CD8-positive, alpha-beta memory T cell (primary cell): ENCODE results near the gene MACROD1. TPM values are rescaled to one million over a fixed set of nuclear protein-coding genes. Genes with fewer than 3 reads are reported as not detected.
"Not testable (repeated sequence)": the region's sequence is repeated elsewhere in the genome, so short reads cannot be mapped to it uniquely, and the experiment has no call there.

Experiments
- CTCF ChIA-PET: fragments of 350-600 bp; sonication (Branson Sonifier 250); formaldehyde crosslinking; loops from one replicate; lab custom pipeline; 2021; ENCODE audit warnings: antibody characterized with exemption; lab: Charles Lee
- POLR2A ChIA-PET: fragments of 350-600 bp; sonication (Branson Sonifier 250); formaldehyde crosslinking; loops from one replicate; lab custom pipeline; 2021; ENCODE audit warnings: antibody characterized with exemption; lab: Charles Lee
- DNase-seq, 5 donors: peaks; one replicate each; pipeline versions ENCODE4 v3.0.0 to v3.0.0-alpha.2; 2020 to 2022; ENCODE audit warnings: mixed read lengths in 1 of 5
- H3K27ac ChIP-seq: one replicate; pipeline ENCODE4 v1.7.0; 2013; ENCODE audit warnings: low read depth, mild to moderate bottlenecking, low read length, moderate library complexity
- H3K27me3 ChIP-seq: 2 replicates; pipeline ENCODE4 v1.7.0; 2013; ENCODE audit warnings: low read length, mild to moderate bottlenecking; ENCODE audit not compliant: insufficient read depth, poor library complexity, severe bottlenecking
- H3K36me3 ChIP-seq: 2 replicates; pipeline ENCODE4 v1.7.0; 2013; ENCODE audit warnings: mild to moderate bottlenecking, low read length, moderate library complexity; ENCODE audit not compliant: insufficient read depth
- H3K4me1 ChIP-seq: 2 replicates; pipeline ENCODE4 v1.7.0; 2013; ENCODE audit warnings: mild to moderate bottlenecking, low read length, moderate library complexity; ENCODE audit not compliant: insufficient read depth
- H3K4me3 ChIP-seq: 2 replicates; pipeline ENCODE4 v1.7.0; 2013; ENCODE audit warnings: mild to moderate bottlenecking, low read length
- H3K9me3 ChIP-seq: 2 replicates; pipeline ENCODE4 v1.7.0; 2013; ENCODE audit warnings: mild to moderate bottlenecking, low read length
- H3K27ac Mint-ChIP-seq, 8 donors: one replicate each; pipeline ENCODE4 v1.8.0; 2020 to 2021; ENCODE audit warnings: mixed read lengths in 8 of 8, mild to moderate bottlenecking in 6 of 8, inconsistent platforms in 3 of 8, moderate library complexity in 3 of 8
- H3K27me3 Mint-ChIP-seq, 2 donors: one replicate each; pipeline ENCODE4 v1.8.0; 2020 to 2021; ENCODE audit warnings: mixed read lengths in 2 of 2, mild to moderate bottlenecking in 1 of 2, moderate library complexity in 1 of 2
- H3K36me3 Mint-ChIP-seq, 3 donors: one replicate each; pipeline ENCODE4 v1.8.0; 2020 to 2021; ENCODE audit warnings: mixed read lengths in 3 of 3, inconsistent platforms in 1 of 3, mild to moderate bottlenecking in 1 of 3
- H3K4me1 Mint-ChIP-seq, 3 donors: one replicate each; pipeline ENCODE4 v1.8.0; 2020 to 2021; ENCODE audit warnings: mixed read lengths in 3 of 3, inconsistent platforms in 1 of 3, mild to moderate bottlenecking in 1 of 3
- H3K4me3 Mint-ChIP-seq, 7 donors: one replicate each; pipeline ENCODE4 v1.8.0; 2020 to 2021; ENCODE audit warnings: mixed read lengths in 7 of 7, mild to moderate bottlenecking in 6 of 7, moderate library complexity in 4 of 7, inconsistent platforms in 2 of 7
- H3K9me3 Mint-ChIP-seq, 5 donors: one replicate each; pipeline ENCODE4 v1.8.0; 2020 to 2022; ENCODE audit warnings: mixed read lengths in 5 of 5, mild to moderate bottlenecking in 3 of 5, moderate library complexity in 2 of 5, inconsistent platforms in 1 of 5
- polyA plus RNA-seq: library from polyadenylated mRNA; unstranded; fragments of 300-500 nt; fragmentation: Illumina TruSeq; gene quantifications from one replicate; pipeline ENCODE4 v1.2.3, GENCODE V29; 2021
- total RNA-seq, 2 experiments: library from RNA; stranded (reverse); gene quantifications; one replicate each; pipeline ENCODE4 v1.2.3, GENCODE V29; 2021

MACROD1 gene
- total and polyA plus RNA-seq, 3 experiments from 2014 or later: 9.2 to 25.5 (median 19.6) TPM

- no peaks in the 10 kb centered on the region for H3K4me1 ChIP-seq
- no peaks in the 10 kb centered on the region for H3K4me1 Mint-ChIP-seq
- no peaks in the 10 kb centered on the region for H3K36me3 ChIP-seq
- no peaks in the 10 kb centered on the region for H3K27me3 Mint-ChIP-seq
- no peaks in the 10 kb centered on the region for H3K9me3 Mint-ChIP-seq
- no peak overlapping the region for H3K27ac Mint-ChIP-seq
- no peak overlapping the region for H3K27ac ChIP-seq
- no peak for DNase-seq
- POLR2A ChIA-PET: no interaction called here
- CTCF ChIA-PET: no interaction called here
- no peak overlapping the region for H3K4me3 Mint-ChIP-seq
- no peak overlapping the region for H3K4me3 ChIP-seq
- no peaks in the 10 kb centered on the region for H3K9me3 ChIP-seq
- H3K27me3 ChIP-seq: no peaks in the 10 kb centered on the region
- H3K36me3 Mint-ChIP-seq: no peaks in the 10 kb centered on the region
Measured at GRCh38 chr11:64048042-64048854, 117.7 kb downstream of the MACROD1 start.

GRCh38 chr11:64047373-64047772, 118.5 kb downstream of the MACROD1 start:
- H3K4me1 ChIP-seq, H3K27me3 ChIP-seq, POLR2A ChIA-PET, DNase-seq, H3K36me3 Mint-ChIP-seq, H3K4me3 Mint-ChIP-seq, H3K9me3 ChIP-seq, H3K36me3 ChIP-seq, H3K27ac Mint-ChIP-seq, H3K4me1 Mint-ChIP-seq, H3K9me3 Mint-ChIP-seq, H3K27ac ChIP-seq, H3K4me3 ChIP-seq, H3K27me3 Mint-ChIP-seq: not testable (repeated sequence)
- CTCF ChIA-PET: interaction anchor here (0.7 kb wide), 1 partner anchor 46 kb away, joined by 3 read pairs; no protein-coding TSS in a partner anchor

DNA sequence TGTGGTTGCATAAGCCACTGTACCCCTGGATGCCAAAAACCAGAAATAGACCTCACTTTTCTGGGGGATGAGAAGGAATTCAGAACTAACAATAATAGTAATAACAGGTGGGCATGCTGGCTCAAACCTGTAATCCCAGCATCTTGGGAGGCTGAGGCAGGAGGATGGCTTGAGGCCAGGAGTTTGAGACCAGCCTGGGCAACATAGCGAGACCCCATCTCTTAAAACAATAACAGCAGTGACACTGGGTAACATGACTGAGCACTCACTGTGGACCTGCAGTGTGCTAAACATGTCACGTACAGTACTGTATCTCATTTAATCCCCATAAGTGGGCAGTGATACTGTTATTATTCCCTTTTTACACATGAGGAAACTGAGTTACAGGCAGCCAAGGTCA, 120.2 kb downstream of the MACROD1 start:
- Mint-ChIP-seq H3K27me3 (peaks cover 0 to 5% of the 10 kb centered on the region in 2 donors), H3K36me3 (no peaks in the 10 kb centered on the region)
- H3K27me3 ChIP-seq: no peaks in the 10 kb centered on the region

GRCh38 chr11:64044730-64045393, 121.1 kb downstream of the MACROD1 start:
- Histone ChIP-seq H3K4me3 (no peak overlapping the region), H3K27ac (no peak overlapping the region), H3K9me3 (no peaks in the 10 kb centered on the region), H3K27me3 (no peaks in the 10 kb centered on the region), H3K4me1 (no peaks in the 10 kb centered on the region), H3K36me3 (no peaks in the 10 kb centered on the region)
- H3K4me1 Mint-ChIP-seq: no peaks in the 10 kb centered on the region
- H3K27me3 Mint-ChIP-seq: peaks cover 0 to 13% of the 10 kb centered on the region in 2 donors
- no peak for DNase-seq
- ChIA-PET POLR2A (no interaction called here), CTCF (no interaction called here)
- H3K4me3 Mint-ChIP-seq: no peak overlapping the region
- H3K27ac Mint-ChIP-seq: no peak overlapping the region
- no peaks in the 10 kb centered on the region for H3K9me3 Mint-ChIP-seq
- no peaks in the 10 kb centered on the region for H3K36me3 Mint-ChIP-seq

More for the DNA sequence above, 120.2 kb downstream of the MACROD1 start:
- Mint-ChIP-seq H3K4me3 (no peak overlapping the region), H3K4me1 (no peaks in the 10 kb centered on the region), H3K9me3 (no peaks in the 10 kb centered on the region), H3K27ac (no peak overlapping the region)
- DNase-seq: no peak
- no peaks in the 10 kb centered on the region for H3K36me3 ChIP-seq
- H3K4me3 ChIP-seq: no peak overlapping the region
- H3K27ac ChIP-seq: no peak overlapping the region
- ChIA-PET POLR2A (no interaction called here), CTCF (no interaction called here)
- no peaks in the 10 kb centered on the region for H3K4me1 ChIP-seq
- H3K9me3 ChIP-seq: no peaks in the 10 kb centered on the region

DNA sequence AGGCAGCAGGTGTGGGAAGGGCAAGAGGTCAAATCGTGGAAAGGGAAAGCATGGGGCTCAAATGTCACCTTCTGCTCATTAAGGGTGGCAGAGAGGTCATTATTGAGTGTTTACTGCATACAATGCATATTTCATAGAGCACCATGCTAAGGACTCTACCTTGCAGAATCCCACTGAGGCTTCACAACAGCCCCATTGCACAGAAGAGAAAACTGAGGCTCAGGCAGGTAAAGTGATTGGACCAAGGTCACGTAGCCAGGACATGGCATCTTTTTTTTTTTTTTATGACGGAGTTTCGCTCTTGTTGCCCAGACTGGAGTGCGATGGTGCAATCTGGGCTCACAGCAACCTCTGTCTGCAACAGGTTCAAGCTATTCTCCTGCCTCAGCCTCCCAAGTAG, 122.4 kb downstream of the MACROD1 start:
- no peak for DNase-seq
- no peak overlapping the region for H3K4me3 Mint-ChIP-seq
- no peaks in the 10 kb centered on the region for H3K36me3 Mint-ChIP-seq
- Histone ChIP-seq H3K4me1 (no peaks in the 10 kb centered on the region), H3K36me3 (no peaks in the 10 kb centered on the region), H3K27me3 (peaks cover 5% of the 10 kb centered on the region), H3K9me3 (no peaks in the 10 kb centered on the region), H3K27ac (no peak overlapping the region), H3K4me3 (no peak overlapping the region)
- H3K27ac Mint-ChIP-seq: no peak overlapping the region
- peaks cover 8 to 20% of the 10 kb centered on the region in 2 donors for H3K27me3 Mint-ChIP-seq
- no peaks in the 10 kb centered on the region for H3K4me1 Mint-ChIP-seq
- ChIA-PET CTCF (no interaction called here), POLR2A (no interaction called here)
- H3K9me3 Mint-ChIP-seq: no peaks in the 10 kb centered on the region

- H3K27me3 Mint-ChIP-seq: peaks cover 12 to 31% of the 10 kb centered on the region in 2 donors
- no peaks in the 10 kb centered on the region for H3K4me1 Mint-ChIP-seq
- Histone ChIP-seq H3K27me3 (peaks cover 5% of the 10 kb centered on the region), H3K27ac (no peak overlapping the region), H3K4me3 (no peak overlapping the region), H3K9me3 (no peaks in the 10 kb centered on the region), H3K4me1 (no peaks in the 10 kb centered on the region), H3K36me3 (no peaks in the 10 kb centered on the region)
- no peak for DNase-seq
- H3K36me3 Mint-ChIP-seq: no peaks in the 10 kb centered on the region
- CTCF ChIA-PET: no interaction called here
- H3K4me3 Mint-ChIP-seq: no peak overlapping the region
- no peaks in the 10 kb centered on the region for H3K9me3 Mint-ChIP-seq
- POLR2A ChIA-PET: no interaction called here
- no peak overlapping the region for H3K27ac Mint-ChIP-seq
Measured at GRCh38 chr11:64042301-64042700, 123.6 kb downstream of the MACROD1 start.

- H3K27me3 Mint-ChIP-seq: peaks cover 13 to 32% of the 10 kb centered on the region in 2 donors
- DNase-seq: no peak
- H3K36me3 Mint-ChIP-seq: no peaks in the 10 kb centered on the region
- Histone ChIP-seq H3K4me1 (no peaks in the 10 kb centered on the region), H3K36me3 (no peaks in the 10 kb centered on the region), H3K27ac (no peak overlapping the region), H3K27me3 (peaks cover 5% of the 10 kb centered on the region), H3K4me3 (no peak overlapping the region), H3K9me3 (no peaks in the 10 kb centered on the region)
- ChIA-PET CTCF (no interaction called here), POLR2A (no interaction called here)
- no peak overlapping the region for H3K4me3 Mint-ChIP-seq
- H3K9me3 Mint-ChIP-seq: no peaks in the 10 kb centered on the region
- no peaks in the 10 kb centered on the region for H3K4me1 Mint-ChIP-seq
- H3K27ac Mint-ChIP-seq: no peak overlapping the region
Measured at GRCh38 chr11:64041846-64042245, 124.1 kb downstream of the MACROD1 start.

DNA sequence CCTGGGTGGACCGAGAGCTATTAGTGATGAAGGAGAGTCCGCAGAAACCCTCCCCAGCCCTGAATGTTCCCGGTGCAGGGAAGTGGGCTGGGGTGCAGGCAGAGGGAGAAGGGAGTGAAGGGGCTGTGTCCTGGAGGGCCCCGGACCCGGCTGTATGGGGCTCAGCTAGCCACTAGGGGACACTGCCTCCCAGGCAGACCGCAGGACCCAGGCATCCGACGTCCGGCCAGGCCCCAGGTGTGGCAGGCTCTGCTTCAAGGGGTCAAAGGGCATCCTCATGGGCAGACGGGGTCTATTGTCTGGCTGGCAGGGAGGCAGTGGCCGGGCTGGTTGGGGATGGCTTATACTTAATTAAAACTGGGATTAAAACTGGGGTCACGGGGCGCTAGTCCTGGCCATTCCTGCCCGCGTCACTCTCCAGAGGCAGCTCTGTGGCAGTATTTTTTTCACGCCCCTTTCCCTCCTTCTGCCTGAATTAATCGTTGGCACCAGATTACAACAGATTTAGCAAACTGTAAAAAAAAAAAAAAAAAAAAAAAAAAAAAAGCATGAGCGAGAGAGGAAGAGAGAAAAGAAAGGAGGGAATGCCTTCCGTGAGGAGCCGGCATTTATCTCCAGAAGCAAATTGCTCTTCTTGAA, 125.1 kb downstream of the MACROD1 start:
- Mint-ChIP-seq H3K36me3 (no peaks in the 10 kb centered on the region), H3K9me3 (no peaks in the 10 kb centered on the region), H3K4me1 (no peaks in the 10 kb centered on the region), H3K27me3 (peaks cover 14 to 32% of the 10 kb centered on the region in 2 donors), H3K4me3 (peak overlapping the region in 1 of 7 donors; percentile 32), H3K27ac (peak overlapping the region in 1 of 8 donors; percentile 54)
- no peak overlapping the region for H3K27ac ChIP-seq
- no peaks in the 10 kb centered on the region for H3K4me1 ChIP-seq
- CTCF ChIA-PET: no interaction called here
- no peaks in the 10 kb centered on the region for H3K9me3 ChIP-seq
- POLR2A ChIA-PET: no interaction called here
- no peak for DNase-seq
- peaks cover 5% of the 10 kb centered on the region for H3K27me3 ChIP-seq
- H3K36me3 ChIP-seq: no peaks in the 10 kb centered on the region
- H3K4me3 ChIP-seq: no peak overlapping the region
